ENCODE results near the gene HCN3.
A peak's percentile ranks its signal among the peaks of the same experiment; 100 is the strongest.

Gene HCN3

GRCh38 chr1:155254228-155254713, 23.0 kb upstream of the HCN3 start:
- Histone ChIP-seq H3K27me3 (ENCODE audit: insufficient read depth, low read length, poor library complexity, severe bottlenecking) (no peaks in the 10 kb centered on the region), H3F3A (ENCODE audit: low read depth) (no peaks in the 10 kb centered on the region; the same call in 1 of the 2 replicates), H3K9ac (ENCODE audit: low read depth, low read length, poor library complexity, severe bottlenecking) (peak overlapping the region; percentile 77), H3K4me3 (ENCODE audit: low read length, poor library complexity, severe bottlenecking) (peak overlapping the region; percentile 79), H3K9me2 (replicated peaks; ENCODE audit: low read depth, low read length) (no peaks in the 10 kb centered on the region), H2AFZ (ENCODE audit: low read length) (no peak overlapping the region), H3K9me3 (ENCODE audit: insufficient read depth, low read depth, low read length) (no peaks in the 10 kb centered on the region), H3K4me2 (ENCODE audit: low read depth, low read length, poor library complexity, severe bottlenecking) (peak overlapping the region; percentile 85), H3K36me3 (ENCODE audit: insufficient read depth, low read length) (peaks cover 3% of the 10 kb centered on the region; the same call in 1 of the 2 replicates), H3K4me1 (ENCODE audit: insufficient read depth, low read length, poor library complexity, severe bottlenecking) (peaks cover 26% of the 10 kb centered on the region), H3K79me2 (ENCODE audit: insufficient read depth, low read length) (peaks cover 9% of the 10 kb centered on the region; the same call in 1 of the 2 replicates), H4K20me1 (ENCODE audit: insufficient read depth, low read length, poor library complexity, severe bottlenecking) (no peaks in the 10 kb centered on the region)
- TF ChIP-seq EZH2phosphoT487 (IDR thresholded peaks at IDR 0.05; ENCODE audit: borderline replicate concordance), result no peak
- TF ChIP-seq CTCF (conservative IDR thresholded peaks at IDR 0.05; ENCODE audit: low read length), result no peak

GRCh38 chr1:155254714-155255242, 22.5 kb upstream of the HCN3 start:
- Histone ChIP-seq H3K4me1 (ENCODE audit: insufficient read depth, low read length, poor library complexity, severe bottlenecking) (peaks cover 26% of the 10 kb centered on the region), H3K9ac (ENCODE audit: low read depth, low read length, poor library complexity, severe bottlenecking) (peak overlapping the region; percentile 77), H3K4me2 (ENCODE audit: low read depth, low read length, poor library complexity, severe bottlenecking) (peak overlapping the region; percentile 85), H3K27me3 (ENCODE audit: insufficient read depth, low read length, poor library complexity, severe bottlenecking) (no peaks in the 10 kb centered on the region), H3K36me3 (ENCODE audit: insufficient read depth, low read length) (peaks cover 3% of the 10 kb centered on the region; the same call in 1 of the 2 replicates), H3K79me2 (ENCODE audit: insufficient read depth, low read length) (peaks cover 9% of the 10 kb centered on the region; the same call in 1 of the 2 replicates), H3K9me3 (ENCODE audit: insufficient read depth, low read depth, low read length) (no peaks in the 10 kb centered on the region), H3K9me2 (replicated peaks; ENCODE audit: low read depth, low read length) (no peaks in the 10 kb centered on the region), H3F3A (ENCODE audit: low read depth) (no peaks in the 10 kb centered on the region; the same call in 1 of the 2 replicates), H4K20me1 (ENCODE audit: insufficient read depth, low read length, poor library complexity, severe bottlenecking) (no peaks in the 10 kb centered on the region), H2AFZ (ENCODE audit: low read length) (peak overlapping the region; percentile 60), H3K4me3 (ENCODE audit: low read length, poor library complexity, severe bottlenecking) (peak overlapping the region; percentile 79)
- TF ChIP-seq EZH2phosphoT487 (IDR thresholded peaks at IDR 0.05; ENCODE audit: borderline replicate concordance) (no peak), CTCF (conservative IDR thresholded peaks at IDR 0.05; ENCODE audit: low read length) (no peak)

- Histone ChIP-seq H3K36me3 (ENCODE audit: insufficient read depth, low read length) (peaks cover 3% of the 10 kb centered on the region; the same call in 1 of the 2 replicates), H3K4me1 (ENCODE audit: insufficient read depth, low read length, poor library complexity, severe bottlenecking) (peaks cover 25% of the 10 kb centered on the region), H3K79me2 (ENCODE audit: insufficient read depth, low read length) (peaks cover 13% of the 10 kb centered on the region), H3K9me3 (ENCODE audit: insufficient read depth, low read depth, low read length) (no peaks in the 10 kb centered on the region), H3K4me2 (ENCODE audit: low read depth, low read length, poor library complexity, severe bottlenecking) (peak within 1 kb of the TSS; percentile 85), H2AFZ (ENCODE audit: low read length) (peak within 1 kb of the TSS; percentile 60), H3K9ac (ENCODE audit: low read depth, low read length, poor library complexity, severe bottlenecking) (peak within 1 kb of the TSS; percentile 77), H3K4me3 (ENCODE audit: low read length, poor library complexity, severe bottlenecking) (peak within 1 kb of the TSS; percentile 79), H3F3A (ENCODE audit: low read depth) (no peaks in the 10 kb centered on the region; the same call in 1 of the 2 replicates), H4K20me1 (ENCODE audit: insufficient read depth, low read length, poor library complexity, severe bottlenecking) (no peaks in the 10 kb centered on the region), H3K9me2 (replicated peaks; ENCODE audit: low read depth, low read length) (no peaks in the 10 kb centered on the region), H3K27me3 (ENCODE audit: insufficient read depth, low read length, poor library complexity, severe bottlenecking) (no peaks in the 10 kb centered on the region)
- TF ChIP-seq CTCF (conservative IDR thresholded peaks at IDR 0.05; ENCODE audit: low read length) (no peak), EZH2phosphoT487 (IDR thresholded peaks at IDR 0.05; ENCODE audit: borderline replicate concordance) (no peak)
Measured at GRCh38 chr1:155255243-155256007, 21.8 kb upstream of the HCN3 start, which contains the start of gene ENTREP3. TSS of gene ENTREP3 (minus strand) at chr1:155255483. CDS start at chr1:155254877, 606 bp downstream.

All from Loucy (cell line).